ENCODE measurements around the gene TM4SF5. TPM values are rescaled to one million over a fixed set of nuclear protein-coding genes. Genes with fewer than 3 reads are reported as not detected.

The TM4SF5 gene
- polyA plus RNA-seq, 1 donor = 1.1 TPM

DNA sequence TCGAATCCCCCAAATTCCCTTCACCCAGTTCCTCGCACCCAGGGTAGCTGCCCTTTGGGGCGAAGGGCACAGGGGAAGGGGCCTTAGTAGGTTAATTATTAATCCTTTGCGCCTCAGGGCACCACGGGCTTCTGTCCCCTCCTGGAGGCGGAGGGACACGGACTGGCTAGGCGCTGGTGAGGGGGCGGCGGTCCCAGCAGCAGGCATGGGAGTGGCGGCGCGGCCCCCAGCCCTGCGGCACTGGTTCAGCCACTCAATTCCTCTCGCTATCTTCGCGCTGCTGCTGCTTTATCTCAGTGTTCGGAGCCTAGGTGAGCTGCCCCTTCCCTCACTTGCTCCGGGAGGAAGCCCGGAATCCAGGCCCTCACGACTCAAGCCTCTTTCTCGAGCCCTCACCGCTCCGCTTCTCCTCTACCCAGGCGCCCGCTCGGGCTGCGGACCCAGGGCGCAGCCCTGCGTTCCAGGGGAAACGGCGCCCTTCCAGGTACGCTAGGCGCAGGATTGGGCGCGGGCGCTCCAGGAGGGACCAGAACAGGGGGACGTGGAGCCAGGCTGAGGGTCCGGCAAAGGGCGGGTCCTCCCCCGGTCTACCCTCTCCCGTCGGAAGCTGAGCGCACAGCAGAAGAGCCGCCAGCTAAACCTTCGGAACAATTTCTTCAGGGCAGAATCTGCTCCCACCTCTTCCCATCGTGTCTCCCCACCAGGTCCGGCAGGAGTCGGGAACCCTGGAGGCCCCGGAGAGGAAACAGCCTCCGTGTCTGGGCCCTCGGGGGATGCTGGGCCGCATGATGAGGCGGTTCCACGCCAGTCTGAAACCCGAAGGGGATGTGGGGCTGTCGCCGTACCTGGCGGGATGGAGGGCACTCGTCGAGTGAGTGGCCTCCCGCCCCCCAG lies 17.4 kb downstream of the TM4SF5 start, which contains the start of gene GLTPD2:
TSS of gene GLTPD2 (plus strand) at position 158 of the 894 bp plus-strand sequence. CDS start at position 206, 48 bp downstream.
- no peak for DNase-seq

DNA sequence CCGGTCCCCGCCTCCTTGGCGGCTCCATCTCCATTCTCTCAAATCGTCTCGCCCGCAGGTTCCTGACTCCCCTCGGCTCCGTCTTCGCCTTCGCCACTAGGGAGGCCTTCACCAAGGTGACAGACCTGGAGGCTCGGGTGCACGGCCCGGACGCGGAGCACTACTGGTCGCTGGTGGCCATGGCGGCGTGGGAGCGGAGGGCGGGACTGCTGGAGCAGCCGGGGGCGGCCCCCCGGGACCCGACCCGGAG lies 17.9 kb downstream of the TM4SF5 start:
- no peak for DNase-seq

DNA sequence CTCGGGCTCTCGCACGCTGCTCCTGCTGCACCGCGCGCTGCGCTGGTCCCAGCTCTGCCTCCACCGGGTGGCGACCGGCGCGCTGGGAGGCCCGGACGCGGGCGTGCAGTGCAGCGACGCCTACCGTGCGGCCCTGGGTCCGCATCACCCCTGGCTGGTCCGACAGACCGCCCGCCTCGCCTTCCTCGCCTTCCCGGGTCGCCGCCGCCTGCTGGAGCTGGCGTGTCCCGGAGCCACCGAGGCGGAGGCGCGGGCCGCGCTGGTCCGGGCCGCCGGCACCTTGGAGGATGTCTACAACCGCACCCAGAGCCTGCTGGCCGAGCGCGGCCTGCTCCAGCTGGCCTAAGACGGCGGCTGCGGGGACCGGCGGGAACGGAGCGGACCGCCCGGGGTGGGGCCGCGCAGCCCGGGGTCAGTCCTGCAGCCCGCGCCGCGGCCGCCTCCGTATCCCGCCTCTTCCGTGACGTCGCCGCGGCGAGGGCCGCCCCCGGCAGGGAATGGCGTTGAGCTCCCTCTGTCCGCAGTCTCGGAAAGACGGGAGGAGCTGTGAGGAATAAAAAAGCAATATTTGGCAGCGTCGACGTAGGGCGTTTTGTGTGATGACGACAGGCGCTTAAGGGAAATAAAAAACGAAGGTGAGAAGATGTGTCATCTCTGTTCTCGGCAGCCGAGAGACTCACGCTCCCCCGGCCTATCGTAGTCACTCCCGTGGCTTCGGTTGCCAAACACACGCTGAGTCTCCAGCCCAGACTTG lies 18.4 kb downstream of the TM4SF5 start:
- peak; percentile 78 for DNase-seq

DNA sequence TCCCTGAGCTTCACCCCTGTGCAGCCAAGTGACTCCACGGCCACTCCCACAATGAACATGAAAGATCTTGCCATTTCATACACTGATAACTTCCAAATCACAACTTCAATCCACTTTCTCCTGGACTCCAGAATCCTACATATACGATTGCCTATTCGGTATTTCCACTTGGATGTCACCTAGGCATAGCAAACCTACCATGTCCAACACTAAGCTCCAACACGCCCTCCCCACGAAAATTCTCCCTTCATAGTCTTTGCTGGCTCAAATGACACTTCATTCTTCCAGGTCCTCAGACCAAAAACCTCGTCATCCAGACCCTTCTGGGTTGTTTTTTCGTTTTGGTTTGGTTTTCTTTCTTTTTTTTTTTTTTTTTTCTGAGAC lies 19.0 kb downstream of the TM4SF5 start:
- DNase-seq = no peak

DNA sequence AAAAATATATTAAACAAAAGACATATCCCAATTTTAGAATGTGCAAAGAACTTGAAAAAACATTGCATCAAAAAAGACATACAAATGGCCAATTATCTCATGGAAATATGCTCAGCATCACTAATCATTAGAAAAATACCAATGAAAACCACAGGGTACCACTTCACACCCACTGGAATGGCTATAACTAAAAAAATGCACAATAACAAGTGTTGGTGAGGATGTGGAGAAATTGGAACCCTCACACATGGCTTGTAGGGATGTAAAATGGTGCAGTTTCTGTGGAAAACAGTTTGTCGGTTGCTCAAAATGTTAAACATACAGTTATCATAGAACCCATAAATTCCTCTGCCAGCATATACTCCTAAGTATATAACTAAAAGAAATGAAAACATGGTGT lies 23.5 kb downstream of the TM4SF5 start:
- no peak for DNase-seq

DNA sequence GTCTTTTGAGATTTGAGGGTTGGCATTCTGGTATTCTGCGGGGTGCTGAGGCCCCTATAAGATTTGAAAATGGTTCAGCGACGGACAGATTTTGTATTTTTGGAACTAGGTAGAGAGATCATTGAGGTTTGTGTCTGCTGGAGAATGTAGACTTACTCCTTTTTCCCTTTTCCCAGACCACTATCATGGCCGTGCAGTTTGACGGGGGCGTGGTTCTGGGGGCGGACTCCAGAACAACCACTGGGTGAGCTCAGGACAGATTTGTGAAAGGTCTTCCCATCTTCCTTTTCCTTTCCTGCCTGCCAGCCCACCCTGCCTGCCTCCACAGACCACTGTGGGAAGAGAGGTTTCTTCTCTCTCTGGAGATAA lies 24.9 kb downstream of the TM4SF5 start:
- DNase-seq = no peak

DNA sequence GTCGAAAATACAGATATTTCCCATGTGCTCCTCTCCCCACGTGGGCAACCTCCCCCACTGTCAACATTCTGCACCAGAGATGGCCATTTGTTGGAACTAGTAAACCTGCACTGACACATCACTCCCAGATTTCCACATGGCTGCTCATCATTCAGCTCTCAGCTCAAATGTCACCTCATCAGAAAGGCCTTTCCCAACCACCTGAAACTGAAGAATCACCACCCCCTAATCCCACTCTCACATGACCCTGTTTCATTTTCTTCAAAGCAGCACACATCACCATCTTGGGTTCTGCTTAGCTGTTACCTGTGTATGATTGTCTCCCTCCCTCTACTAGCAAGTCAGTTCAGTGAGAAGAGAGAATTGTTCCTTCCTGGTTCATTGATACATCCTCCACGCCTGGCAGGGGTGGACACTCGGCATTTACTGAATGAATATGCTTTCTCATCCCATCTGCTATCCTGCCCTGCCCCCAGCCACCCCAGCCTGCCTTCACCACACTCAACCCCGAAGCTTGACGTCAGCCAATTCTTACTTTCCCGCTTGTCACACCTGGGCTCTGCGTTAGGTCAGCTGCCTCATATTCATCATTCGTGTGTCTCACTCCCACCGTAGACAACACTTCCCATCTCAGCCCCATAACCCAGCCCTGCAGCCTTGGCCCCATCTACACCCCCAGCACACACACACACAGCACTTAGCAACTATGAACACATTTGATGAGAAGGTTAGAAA lies 28.9 kb downstream of the TM4SF5 start:
- DNase-seq = no peak

DNA sequence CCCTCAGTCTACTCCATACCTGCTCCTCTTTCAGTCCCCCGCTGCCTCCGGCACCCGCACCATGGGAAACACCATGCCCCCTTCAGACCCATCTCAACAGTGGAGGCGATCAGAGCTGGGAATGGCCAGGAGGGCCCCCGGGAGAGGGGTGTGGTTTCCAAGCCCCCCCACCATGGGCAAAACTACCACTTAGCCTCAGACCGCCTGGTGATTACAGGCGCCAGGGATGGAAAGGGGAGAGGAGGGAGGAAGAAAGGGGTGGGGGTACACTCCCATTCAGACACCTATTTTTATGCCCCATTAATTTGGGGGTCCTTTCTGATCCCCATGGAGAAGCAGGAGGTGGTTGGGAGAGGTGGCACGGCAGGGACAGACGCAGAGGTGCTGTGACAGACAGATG lies 30.5 kb downstream of the TM4SF5 start, which contains the start of gene C17orf114:
TSS of gene C17orf114 (minus strand) at position 101 of the 400 bp plus-strand sequence.
- DNase-seq = no peak

DNA sequence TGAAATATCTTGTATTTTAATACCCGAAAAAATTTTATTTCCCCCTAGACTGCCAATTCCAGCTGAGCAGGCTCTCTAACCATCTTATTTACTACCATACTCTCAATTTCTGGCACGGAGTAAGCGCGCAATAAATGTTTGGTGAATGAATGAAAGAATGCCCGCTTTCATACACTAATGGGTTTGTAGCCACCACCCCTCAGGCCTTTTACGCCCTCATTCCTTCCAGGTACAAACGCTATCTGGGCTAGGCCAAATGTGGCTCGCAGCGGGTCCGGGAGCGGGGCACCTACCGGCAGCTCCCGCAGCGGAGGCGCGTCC lies 34.7 kb downstream of the TM4SF5 start:
- DNase-seq = no peak

DNA sequence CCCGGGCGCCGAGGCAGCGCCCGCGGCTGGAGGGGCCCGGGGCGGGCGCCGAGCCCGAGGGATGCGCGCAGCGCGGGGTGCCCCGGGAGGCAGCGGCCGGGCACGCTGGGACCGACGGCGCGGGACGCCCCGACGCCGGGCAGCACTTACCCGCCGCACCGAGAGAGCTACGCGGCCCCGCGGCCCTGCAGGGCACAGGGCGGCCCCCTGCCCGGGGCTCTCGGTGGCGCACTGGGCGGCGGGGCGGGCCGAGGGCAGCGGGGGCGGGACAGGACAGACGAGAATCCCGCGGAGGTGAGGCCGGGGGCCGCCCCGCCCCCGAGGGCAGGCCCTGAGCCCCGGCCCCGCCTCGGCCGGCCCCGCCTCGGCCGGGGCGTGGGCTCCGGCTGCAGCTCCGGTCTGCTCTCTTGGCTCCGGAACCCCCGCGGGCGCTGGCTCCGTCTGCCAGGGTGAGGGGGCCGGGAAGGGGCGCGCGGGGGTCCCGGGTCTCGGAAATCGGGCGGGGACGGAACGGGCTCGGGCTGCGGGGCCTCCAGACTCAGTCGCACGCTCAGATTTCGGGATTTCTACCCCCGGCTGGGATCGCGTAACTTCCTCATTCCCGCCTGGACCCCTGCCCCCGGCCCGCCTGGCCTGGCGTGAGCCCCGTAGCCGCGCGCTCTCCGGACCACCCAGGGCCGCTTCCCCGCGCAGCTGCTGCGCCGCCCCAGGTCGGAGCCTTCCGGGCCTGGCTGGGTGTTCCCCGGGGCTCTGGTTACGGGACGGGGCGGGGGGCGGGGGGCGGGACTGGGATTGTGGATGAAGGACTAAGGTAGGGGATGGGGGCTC lies 35.3 kb downstream of the TM4SF5 start, which contains the start of gene PLD2:
TSS of gene PLD2 (plus strand) at position 376 of the 828 bp plus-strand sequence. CDS start 621 bp downstream, outside the sequence.
- DNase-seq = peak; percentile 83

DNA sequence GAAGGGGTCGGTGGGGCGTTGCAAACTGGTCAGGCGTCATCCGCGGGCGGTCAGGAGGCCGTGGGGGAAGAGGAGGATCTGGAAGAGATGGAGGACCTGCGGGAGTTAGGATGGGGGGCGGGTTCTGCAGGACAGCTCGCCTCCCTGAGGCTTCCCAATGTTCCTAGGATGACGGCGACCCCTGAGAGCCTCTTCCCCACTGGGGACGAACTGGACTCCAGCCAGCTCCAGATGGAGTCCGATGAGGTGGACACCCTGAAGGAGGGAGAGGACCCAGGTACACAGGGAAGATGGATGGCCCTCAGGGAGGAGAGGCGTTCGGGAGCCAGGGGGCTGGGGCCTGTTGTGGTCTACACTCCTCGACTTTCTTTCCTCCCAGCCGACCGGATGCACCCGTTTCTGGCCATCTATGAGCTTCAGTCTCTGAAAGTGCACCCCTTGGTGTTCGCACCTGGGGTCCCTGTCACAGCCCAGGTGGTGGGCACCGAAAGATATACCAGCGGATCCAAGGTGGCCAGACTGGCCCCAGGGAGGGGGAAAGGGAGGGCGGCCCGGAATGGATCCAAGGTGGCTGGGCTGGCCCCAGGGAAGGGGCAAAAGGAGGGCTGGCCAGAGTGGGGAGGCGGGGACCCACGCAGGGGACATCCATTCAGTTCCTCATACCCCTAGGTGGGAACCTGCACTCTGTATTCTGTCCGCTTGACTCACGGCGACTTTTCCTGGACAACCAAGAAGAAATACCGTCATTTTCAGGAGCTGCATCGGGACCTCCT lies 36.1 kb downstream of the TM4SF5 start:
- no peak for DNase-seq

DNA sequence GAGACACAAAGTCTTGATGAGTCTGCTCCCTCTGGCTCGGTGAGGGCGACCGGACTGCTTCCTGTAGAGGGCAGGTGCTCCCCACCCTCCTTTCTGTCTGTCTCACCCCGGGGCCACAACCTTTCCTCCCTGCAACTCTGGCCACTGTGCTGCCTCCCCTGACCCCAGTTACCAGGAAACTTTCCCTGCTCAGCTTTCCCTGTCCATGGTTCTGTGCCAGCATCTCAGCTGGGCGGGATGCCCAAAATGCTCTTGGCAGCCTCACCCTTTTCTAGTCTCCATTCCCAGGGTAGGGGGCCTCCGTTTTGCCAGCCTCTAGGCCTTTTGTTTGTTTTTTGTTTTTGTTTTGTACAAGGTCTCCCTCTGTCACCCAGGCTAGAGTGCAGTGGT lies 36.7 kb downstream of the TM4SF5 start:
- no peak for DNase-seq

DNA sequence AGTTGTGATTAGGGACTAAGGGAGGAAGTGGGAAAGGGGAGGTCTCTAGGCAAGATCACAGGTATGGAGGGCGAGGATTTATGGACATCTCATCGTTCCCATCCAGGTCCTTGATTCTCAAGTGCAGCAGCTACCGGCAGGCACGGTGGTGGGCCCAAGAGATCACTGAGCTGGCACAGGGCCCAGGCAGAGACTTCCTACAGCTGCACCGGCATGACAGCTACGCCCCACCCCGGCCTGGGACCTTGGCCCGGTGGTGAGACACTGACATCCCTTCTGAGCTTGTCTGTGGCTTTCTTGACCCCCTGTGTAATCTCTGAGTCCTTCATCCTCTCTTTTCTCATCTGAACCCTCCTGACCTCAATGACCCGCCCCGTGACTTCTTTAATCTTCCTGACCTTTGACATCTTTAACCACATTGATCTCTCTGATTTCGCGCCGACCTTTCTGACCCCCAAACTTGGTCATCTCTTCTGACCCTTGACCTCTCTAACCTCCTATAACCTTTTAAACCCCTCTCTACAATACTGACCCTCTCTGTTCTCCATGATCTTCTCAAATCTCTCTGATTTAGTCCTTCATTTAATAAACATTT lies 39.1 kb downstream of the TM4SF5 start:
- no peak for DNase-seq

DNA sequence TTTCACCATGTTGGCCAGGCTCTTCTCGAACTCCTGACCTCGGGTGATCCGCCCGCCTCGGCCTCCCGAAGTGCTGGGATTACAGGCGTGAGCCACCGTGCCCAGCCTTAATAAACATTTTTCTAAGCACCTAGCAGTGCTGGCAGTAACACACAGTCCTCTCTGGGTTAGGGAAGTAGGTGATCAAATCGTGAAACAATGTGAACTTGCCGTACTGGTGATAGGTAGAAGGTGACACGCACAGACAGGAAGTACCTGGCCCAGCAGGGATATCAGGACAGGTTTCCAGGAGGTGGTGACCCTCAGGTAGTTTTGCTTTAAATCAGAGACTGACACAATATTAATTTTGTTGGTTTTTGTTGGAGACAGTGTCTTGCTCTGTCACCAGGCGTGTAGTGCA lies 39.8 kb downstream of the TM4SF5 start:
- DNase-seq = no peak

DNA sequence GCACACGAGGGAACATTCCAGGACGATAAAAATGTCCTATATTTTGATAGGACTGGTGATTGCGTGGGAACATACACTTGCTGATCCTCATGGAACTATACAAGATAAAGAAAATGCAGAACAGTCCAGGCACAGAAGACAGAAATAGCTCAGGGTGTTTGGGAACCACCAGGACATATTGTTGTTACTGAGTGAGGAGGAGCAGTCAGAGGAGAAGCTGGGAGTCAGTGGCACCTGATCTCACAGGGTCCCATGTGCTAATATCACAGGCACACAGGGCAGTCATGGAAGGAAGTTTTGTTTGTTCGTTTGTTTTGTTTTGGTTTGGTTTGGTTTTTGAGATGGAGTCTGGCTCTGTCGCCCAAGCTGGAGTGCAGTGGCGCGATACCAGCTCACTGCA lies 41.0 kb downstream of the TM4SF5 start:
- DNase-seq = no peak

DNA sequence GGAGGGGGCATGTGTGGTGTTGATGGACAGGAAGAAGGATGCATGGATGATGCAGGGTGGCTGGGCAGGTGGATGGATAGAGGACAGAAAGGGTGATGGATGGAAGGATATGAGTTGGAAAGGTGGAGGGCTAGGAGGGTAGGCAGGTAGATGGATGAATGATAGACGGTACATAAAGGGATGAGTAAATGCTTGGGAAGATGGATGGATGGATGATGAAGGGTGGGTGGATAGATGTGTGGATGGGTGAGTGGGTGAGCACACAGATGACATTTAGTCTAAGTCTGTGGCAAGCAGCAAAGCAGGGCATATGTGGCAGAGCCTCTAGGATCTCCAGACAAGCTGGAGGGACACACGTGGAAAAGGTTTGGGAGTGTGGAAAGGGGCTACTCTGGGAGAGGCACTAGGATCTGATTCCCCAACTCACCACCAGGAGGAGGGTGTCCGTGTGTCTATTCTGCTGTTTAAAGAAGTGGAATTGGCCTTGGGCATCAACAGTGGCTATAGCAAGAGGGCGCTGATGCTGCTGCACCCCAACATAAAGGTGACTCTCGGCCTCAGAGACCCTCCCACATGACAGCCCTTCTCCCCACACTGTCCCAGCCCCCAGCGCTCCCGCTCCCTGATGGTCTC lies 43.5 kb downstream of the TM4SF5 start:
- DNase-seq = no peak

DNA sequence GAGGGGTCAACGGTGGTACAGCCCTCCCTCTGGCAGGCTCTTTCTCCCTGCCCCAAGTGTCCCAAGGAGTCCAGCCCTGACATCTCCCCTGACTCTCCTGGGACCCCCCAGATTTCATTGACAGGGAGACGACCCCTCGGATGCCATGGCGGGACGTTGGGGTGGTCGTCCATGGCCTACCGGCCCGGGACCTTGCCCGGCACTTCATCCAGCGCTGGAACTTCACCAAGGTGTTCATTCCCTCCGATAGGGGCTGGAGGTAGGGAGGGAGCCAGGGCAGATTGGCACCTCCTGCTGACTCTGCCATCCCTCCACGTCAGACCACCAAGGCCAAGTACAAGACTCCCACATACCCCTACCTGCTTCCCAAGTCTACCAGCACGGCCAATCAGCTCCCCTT lies 45.1 kb downstream of the TM4SF5 start:
- no peak for DNase-seq

DNA sequence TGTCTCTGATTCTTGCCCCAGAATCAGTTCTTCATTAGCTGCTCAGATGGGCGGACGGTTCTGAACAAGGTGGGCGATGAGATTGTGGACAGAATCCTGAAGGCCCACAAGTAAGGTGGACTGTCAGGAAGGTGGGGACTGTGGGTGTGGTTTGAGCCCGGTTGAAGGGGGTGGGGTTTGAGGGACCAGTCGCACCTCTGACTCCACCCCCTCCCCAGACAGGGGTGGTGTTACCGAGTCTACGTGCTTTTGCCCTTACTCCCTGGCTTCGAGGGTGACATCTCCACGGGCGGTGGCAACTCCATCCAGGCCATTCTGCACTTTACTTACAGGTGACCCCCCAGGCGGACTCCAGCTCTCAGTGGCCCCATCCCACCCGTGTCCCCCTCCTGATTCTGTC lies 46.6 kb downstream of the TM4SF5 start:
- DNase-seq = no peak

DNA sequence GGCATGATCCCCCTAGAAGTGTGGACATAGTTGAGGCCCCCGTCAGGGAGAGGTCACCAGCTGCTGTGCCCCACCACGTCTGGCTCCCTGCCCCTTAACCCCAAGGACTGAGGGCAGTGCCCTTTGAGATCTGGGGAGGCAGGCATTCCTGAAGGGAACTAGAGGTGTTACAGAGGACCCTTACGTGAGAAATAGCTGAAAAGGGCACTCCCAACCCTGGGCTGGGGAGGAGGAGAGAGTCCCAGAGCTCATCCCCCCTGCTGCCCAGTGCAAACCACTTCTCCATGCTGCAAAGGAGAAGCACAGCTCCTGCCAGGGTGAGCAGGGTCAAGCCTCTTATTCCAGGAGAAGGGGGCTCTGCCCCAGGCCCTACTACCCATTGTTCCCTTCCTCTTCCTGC lies 51.1 kb downstream of the TM4SF5 start:
- DNase-seq = no peak

DNA sequence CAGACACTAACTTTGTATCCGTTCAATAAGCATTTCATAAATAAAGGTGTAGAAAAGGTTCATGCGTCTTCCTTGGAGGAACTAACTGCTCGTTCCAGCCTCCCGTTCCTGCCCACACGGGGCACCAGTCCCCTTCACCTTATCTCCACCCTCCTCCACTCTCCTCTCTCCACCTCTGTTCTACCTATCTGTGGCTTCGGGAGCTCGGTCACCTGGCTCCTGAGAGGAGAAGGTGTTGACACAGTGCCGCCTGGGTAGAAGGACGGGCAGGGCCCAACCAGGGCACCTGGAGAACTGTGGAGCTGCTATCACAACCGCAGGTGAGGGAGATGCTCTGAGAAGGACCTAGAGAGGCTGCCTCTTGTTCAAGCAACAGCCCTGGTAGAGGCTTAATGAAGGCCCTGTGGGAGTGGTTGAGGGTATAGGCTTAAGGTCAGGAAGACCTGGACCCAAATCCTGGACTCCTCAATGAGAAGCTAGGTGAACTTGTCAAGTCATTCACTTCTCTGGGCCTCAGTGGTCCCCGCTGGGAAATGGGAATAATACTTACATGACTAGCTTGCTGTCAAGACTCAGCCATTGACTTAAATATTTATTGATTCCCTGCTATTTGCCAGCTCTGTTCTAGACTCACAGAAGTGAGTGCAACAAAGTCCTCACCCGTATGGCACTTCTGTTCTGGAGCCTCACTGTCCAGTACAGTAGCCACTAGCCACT lies 51.8 kb downstream of the TM4SF5 start:
- DNase-seq = no peak

All from left kidney (tissue), 2 donors.